ENCODE results near the gene RAD51C.

RAD51C gene

DNA sequence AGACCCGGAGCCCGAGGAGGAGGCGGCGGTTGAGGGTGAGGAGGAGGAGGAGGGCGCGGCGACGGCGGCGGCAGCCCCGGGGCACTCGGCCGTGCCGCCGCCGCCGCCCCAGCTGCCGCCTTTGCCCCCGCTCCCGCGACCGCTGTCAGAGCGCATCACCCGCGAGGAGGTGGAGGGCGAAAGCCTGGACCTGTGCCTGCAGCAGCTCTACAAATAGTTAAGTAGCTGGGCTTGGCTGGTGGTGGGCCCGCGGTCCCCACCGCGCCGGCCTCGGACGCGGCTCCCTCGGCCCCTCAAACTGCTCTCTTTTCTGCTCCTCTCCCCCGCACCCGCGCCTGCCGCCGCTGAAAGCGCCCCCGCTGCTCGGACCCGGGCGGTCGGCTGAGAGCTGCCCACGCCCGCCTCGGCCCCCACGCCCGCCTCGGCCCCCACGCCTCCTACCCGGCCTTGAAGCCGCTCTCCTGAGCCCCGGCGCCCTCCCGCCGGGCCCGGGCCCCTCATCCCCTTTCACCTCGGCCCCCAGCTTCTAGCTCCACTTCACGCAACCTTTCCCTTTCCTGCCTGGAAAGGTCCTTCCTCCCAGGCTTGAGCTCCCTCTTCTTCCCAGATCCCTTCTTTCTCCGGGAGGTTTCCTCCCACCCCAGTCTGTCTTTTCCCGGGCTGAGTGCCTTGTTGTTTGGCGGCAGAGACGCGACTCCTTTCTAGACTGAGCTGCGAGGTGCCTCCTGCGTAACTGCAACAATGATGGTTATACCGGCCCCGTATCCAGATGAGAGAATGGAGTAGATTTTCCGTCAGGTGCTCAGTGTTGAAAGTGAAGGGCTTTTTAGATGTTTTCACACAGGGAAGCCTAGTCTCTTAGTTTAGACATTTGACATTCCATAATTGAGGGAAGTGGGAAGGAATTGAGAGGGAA lies 64.1 kb downstream of the RAD51C start:
- H3K9ac ChIP-seq: no peak overlapping the region

GRCh38 chr17:58757162-58757613 lies 64.8 kb downstream of the RAD51C start:
- no peaks in the 10 kb centered on the region for H3K4me1 ChIP-seq
- no peak for TF ChIP-seq CTCF (IDR thresholded peaks at IDR 0.05)
- H3K4me2 ChIP-seq (ENCODE audit: low read length): no peak overlapping the region
- H3K9ac ChIP-seq: no peak overlapping the region
- peak overlapping the region; percentile 71 for H3K4me3 ChIP-seq (ENCODE audit: low read depth, low read length)
- H3K27me3 ChIP-seq (ENCODE audit: control insufficient read depth, insufficient read depth, low read length): no peaks in the 10 kb centered on the region
- H3K79me2 ChIP-seq: no peaks in the 10 kb centered on the region
- H3K27ac ChIP-seq: no peak overlapping the region
- H2AFZ ChIP-seq: peak overlapping the region; percentile 96
- H3K36me3 ChIP-seq (ENCODE audit: control insufficient read depth, insufficient read depth, low read length): no peaks in the 10 kb centered on the region
- no peaks in the 10 kb centered on the region for H3K9me3 ChIP-seq (ENCODE audit: control insufficient read depth, low read length)

More for the DNA sequence above, 64.1 kb downstream of the RAD51C start:
- H3K4me2 ChIP-seq (ENCODE audit: low read length): peak overlapping the region; percentile 94
- no peaks in the 10 kb centered on the region for H3K4me1 ChIP-seq
- H3K4me3 ChIP-seq (ENCODE audit: low read depth, low read length): peak overlapping the region; percentile 71
- H2AFZ ChIP-seq: peak overlapping the region; percentile 96
- no peak for TF ChIP-seq CTCF (IDR thresholded peaks at IDR 0.05)
- no peaks in the 10 kb centered on the region for H3K36me3 ChIP-seq (ENCODE audit: control insufficient read depth, insufficient read depth, low read length)
- no peak overlapping the region for H3K27ac ChIP-seq
- no peaks in the 10 kb centered on the region for H3K79me2 ChIP-seq
- no peaks in the 10 kb centered on the region for H3K9me3 ChIP-seq (ENCODE audit: control insufficient read depth, low read length)
- no peaks in the 10 kb centered on the region for H3K27me3 ChIP-seq (ENCODE audit: control insufficient read depth, insufficient read depth, low read length)

GRCh38 chr17:58758890-58759289 lies 66.5 kb downstream of the RAD51C start:
- Histone ChIP-seq H3K9ac (no peak overlapping the region), H3K4me2 (ENCODE audit: low read length) (no peak overlapping the region), H3K27ac (no peak overlapping the region), H3K36me3 (ENCODE audit: control insufficient read depth, insufficient read depth, low read length) (no peaks in the 10 kb centered on the region), H3K79me2 (no peaks in the 10 kb centered on the region), H2AFZ (no peak overlapping the region), H3K9me3 (ENCODE audit: control insufficient read depth, low read length) (no peaks in the 10 kb centered on the region), H3K27me3 (ENCODE audit: control insufficient read depth, insufficient read depth, low read length) (no peaks in the 10 kb centered on the region), H3K4me1 (no peaks in the 10 kb centered on the region), H3K4me3 (ENCODE audit: low read depth, low read length) (no peak overlapping the region)
- no peak for TF ChIP-seq CTCF (IDR thresholded peaks at IDR 0.05)

DNA sequence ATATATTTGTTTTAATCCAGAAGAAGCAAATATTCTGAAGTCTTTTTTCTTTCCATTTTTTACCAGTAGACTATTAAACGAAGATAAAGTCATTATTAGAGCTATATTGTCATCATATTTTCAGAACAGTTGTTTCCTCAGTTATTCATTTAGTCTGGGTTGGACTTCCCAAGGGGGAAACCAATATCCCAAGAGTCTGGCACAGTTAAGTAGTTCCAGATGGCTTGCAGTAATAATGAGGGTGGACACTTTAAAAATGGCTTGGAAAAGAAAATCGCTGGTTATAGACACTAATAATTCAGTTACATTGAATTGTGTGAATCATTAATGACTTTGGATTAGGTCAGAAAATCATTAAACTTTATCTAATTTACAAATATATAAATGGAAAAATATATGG lies 67.1 kb downstream of the RAD51C start:
- Histone ChIP-seq H3K4me1 (no peaks in the 10 kb centered on the region), H3K36me3 (ENCODE audit: control insufficient read depth, insufficient read depth, low read length) (no peaks in the 10 kb centered on the region), H3K9ac (no peak overlapping the region), H3K4me2 (ENCODE audit: low read length) (no peak overlapping the region), H2AFZ (no peak overlapping the region), H3K27ac (no peak overlapping the region), H3K4me3 (ENCODE audit: low read depth, low read length) (no peak overlapping the region), H3K9me3 (ENCODE audit: control insufficient read depth, low read length) (no peaks in the 10 kb centered on the region), H3K79me2 (no peaks in the 10 kb centered on the region), H3K27me3 (ENCODE audit: control insufficient read depth, insufficient read depth, low read length) (no peaks in the 10 kb centered on the region)
- TF ChIP-seq CTCF (IDR thresholded peaks at IDR 0.05): no peak
